ENCODE data around the gene GRM4. TPM values are rescaled to one million over a fixed set of nuclear protein-coding genes. Genes with fewer than 3 reads are reported as not detected.

GRM4 gene
- total and polyA plus RNA-seq, 5 donors from 2014 or later = not detected

- Mint-ChIP-seq H3K9me3 (peaks cover 0 to 13% (median 3%) of the 10 kb centered on the region in 7 donors), H3K27me3 (peaks cover 50% of the 10 kb centered on the region), H3K4me1 (peaks cover 0 to 5% (median under 1%) of the 10 kb centered on the region in 4 donors), H3K27ac (no peak overlapping the region), H3K4me3 (no peak overlapping the region), H3K36me3 (peaks cover 4% of the 10 kb centered on the region)
- Histone ChIP-seq H3K36me3 (ENCODE audit: control insufficient read depth, insufficient read depth, low read length) (no peaks in the 10 kb centered on the region), H3K27me3 (ENCODE audit: control insufficient read depth, insufficient read depth, low read length) (peaks cover 13% of the 10 kb centered on the region), H3K4me1 (ENCODE audit: control insufficient read depth, insufficient read depth, low read length, poor library complexity, severe bottlenecking) (no peaks in the 10 kb centered on the region), H3K4me3 (ENCODE audit: low read depth, low read length) (no peak overlapping the region), H3K27ac (ENCODE audit: insufficient read depth, low read length, poor library complexity, severe bottlenecking) (no peak overlapping the region), H3K9me3 (ENCODE audit: control insufficient read depth in 2 of 2, low read length in 2 of 2) (no peaks in the 10 kb centered on the region)
- DNase-seq (no peak), ATAC-seq (ENCODE audit: low read depth in 2 of 2) (no peak)
Observed at GRCh38 chr6:33971580-33971979, 174.3 kb downstream of the GRM4 start.

Other genes starting within 250 kb of the GRM4 start
- gene HMGA1, start 90.8 kb upstream of the GRM4 start, total RNA-seq = 87.2 TPM
- gene HMGA1, start 90.8 kb upstream of the GRM4 start, polyA plus RNA-seq = 10 to 100 TPM; 31.6 to 36.2 (median 34.3) TPM
- gene SMIM29, start 102.9 kb upstream of the GRM4 start, total RNA-seq = 29.2 TPM
- 10 to 100 TPM; 47.7 to 82.3 (median 60.7) TPM for gene SMIM29, start 102.9 kb upstream of the GRM4 start, polyA plus RNA-seq
- 22.4 TPM for gene NUDT3, start 246.6 kb upstream of the GRM4 start, total RNA-seq
- 10 to 100 TPM in 1 of 4 donors, 1 to 10 TPM in 3; 8.5 to 10.1 (median 9.8) TPM for gene NUDT3, start 246.6 kb upstream of the GRM4 start, polyA plus RNA-seq

Measured in CD4-positive, CD25-positive, alpha-beta regulatory T cell (primary cell).